Measurements from ENCODE around the gene CDH16. TPM values are rescaled to one million over a fixed set of nuclear protein-coding genes. Genes with fewer than 3 reads are reported as not detected.
A peak's percentile ranks its signal among the peaks of the same experiment; 100 is the strongest.

Gene CDH16
- total and polyA plus RNA-seq, 2 of the 13 experiments (the other 11 are each of a cell fraction or from before 2014, with no cell fraction given): 2.7 to 3.9 TPM

DNA sequence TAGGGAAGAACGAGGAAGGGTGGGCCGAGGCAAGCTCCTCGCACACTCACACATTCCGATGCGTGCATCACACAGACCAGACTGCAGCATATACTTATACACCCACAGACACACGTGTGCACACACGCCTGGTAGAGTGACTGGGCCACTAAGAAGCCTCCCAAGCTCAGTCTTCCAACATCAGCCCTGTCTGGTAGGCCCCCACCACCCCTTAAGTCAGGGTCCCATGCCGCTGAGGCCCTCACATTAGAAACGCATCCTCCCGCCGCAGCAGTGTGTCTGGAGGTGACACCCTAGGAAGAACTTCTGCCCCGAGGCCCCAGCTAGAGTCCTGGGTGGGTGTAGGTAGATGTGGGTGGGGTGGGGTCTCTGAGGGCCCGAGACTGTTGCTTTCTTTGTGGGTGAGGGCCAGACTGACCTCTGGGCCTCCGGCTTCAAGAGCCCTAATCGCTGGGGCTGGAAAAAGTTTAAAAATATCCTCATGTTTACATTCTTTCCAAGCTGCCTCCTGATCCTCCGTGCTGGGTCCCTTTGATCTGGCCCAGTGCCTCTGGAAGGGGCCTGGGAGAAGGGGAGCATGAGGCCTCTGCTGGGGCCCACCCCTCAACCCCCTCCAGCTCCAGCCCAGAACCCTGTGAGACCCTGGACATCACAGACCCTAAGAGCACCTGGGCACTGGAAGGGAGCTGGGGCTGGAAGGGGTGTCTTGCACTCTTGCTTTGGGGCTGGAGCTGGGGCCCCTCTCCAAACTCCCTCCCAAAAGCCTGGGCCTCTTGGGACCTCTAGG is 13.6 kb downstream of the CDH16 start (continued):
- TF ChIP-seq, protein P1, sequence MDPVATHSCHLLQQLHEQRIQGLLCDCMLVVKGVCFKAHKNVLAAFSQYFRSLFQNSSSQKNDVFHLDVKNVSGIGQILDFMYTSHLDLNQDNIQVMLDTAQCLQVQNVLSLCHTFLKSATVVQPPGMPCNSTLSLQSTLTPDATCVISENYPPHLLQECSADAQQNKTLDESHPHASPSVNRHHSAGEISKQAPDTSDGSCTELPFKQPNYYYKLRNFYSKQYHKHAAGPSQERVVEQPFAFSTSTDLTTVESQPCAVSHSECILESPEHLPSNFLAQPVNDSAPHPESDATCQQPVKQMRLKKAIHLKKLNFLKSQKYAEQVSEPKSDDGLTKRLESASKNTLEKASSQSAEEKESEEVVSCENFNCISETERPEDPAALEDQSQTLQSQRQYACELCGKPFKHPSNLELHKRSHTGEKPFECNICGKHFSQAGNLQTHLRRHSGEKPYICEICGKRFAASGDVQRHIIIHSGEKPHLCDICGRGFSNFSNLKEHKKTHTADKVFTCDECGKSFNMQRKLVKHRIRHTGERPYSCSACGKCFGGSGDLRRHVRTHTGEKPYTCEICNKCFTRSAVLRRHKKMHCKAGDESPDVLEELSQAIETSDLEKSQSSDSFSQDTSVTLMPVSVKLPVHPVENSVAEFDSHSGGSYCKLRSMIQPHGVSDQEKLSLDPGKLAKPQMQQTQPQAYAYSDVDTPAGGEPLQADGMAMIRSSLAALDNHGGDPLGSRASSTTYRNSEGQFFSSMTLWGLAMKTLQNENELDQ (CRISPR knock-in tag; IDR thresholded peaks at IDR 0.05; ENCODE audit: borderline replicate concordance): no peak
- TF ChIP-seq ZNF704 (CRISPR knock-in tag; IDR thresholded peaks at IDR 0.05; ENCODE audit: borderline replicate concordance) (no peak), GPN1 (CRISPR knock-in tag; IDR thresholded peaks at IDR 0.05; ENCODE audit: borderline replicate concordance) (no peak), AHDC1 (CRISPR knock-in tag; IDR thresholded peaks at IDR 0.05; ENCODE audit: borderline replicate concordance) (peak; percentile 42; the same call in 1 of the 2 replicates), HNRNPUL1 (IDR thresholded peaks at IDR 0.05; ENCODE audit: low read depth, low read length) (no peak), BRD4 (CRISPR knock-in tag; IDR thresholded peaks at IDR 0.05) (no peak), XRCC5 (optimal IDR thresholded peaks at IDR 0.05; ENCODE audit: low read length) (no peak), REXO4 (CRISPR knock-in tag; IDR thresholded peaks at IDR 0.05; ENCODE audit: borderline replicate concordance) (no peak), SMC3 (IDR thresholded peaks at IDR 0.05; ENCODE audit: low read length) (no peak), ZNF891 (CRISPR knock-in tag; IDR thresholded peaks at IDR 0.05) (peak; percentile 72; the same call in 1 of the 2 replicates), ZNF672 (CRISPR knock-in tag; IDR thresholded peaks at IDR 0.05) (no peak), CREB1 (IDR thresholded peaks at IDR 0.05) (no peak), CREB1 (CRISPR knock-in tag; IDR thresholded peaks at IDR 0.05) (no peak), ZNF556 (CRISPR knock-in tag; IDR thresholded peaks at IDR 0.05; ENCODE audit: borderline replicate concordance) (no peak), TMF1 (CRISPR knock-in tag; IDR thresholded peaks at IDR 0.05; ENCODE audit: low read depth) (no peak), RFX3 (CRISPR knock-in tag; IDR thresholded peaks at IDR 0.05) (no peak), SOX6 (IDR thresholded peaks at IDR 0.05) (no peak), SOX6 (CRISPR knock-in tag; IDR thresholded peaks at IDR 0.05) (peak; percentile 65)
- TF ChIP-seq, protein P2, sequence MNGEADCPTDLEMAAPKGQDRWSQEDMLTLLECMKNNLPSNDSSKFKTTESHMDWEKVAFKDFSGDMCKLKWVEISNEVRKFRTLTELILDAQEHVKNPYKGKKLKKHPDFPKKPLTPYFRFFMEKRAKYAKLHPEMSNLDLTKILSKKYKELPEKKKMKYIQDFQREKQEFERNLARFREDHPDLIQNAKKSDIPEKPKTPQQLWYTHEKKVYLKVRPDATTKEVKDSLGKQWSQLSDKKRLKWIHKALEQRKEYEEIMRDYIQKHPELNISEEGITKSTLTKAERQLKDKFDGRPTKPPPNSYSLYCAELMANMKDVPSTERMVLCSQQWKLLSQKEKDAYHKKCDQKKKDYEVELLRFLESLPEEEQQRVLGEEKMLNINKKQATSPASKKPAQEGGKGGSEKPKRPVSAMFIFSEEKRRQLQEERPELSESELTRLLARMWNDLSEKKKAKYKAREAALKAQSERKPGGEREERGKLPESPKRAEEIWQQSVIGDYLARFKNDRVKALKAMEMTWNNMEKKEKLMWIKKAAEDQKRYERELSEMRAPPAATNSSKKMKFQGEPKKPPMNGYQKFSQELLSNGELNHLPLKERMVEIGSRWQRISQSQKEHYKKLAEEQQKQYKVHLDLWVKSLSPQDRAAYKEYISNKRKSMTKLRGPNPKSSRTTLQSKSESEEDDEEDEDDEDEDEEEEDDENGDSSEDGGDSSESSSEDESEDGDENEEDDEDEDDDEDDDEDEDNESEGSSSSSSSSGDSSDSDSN (CRISPR knock-in tag; IDR thresholded peaks at IDR 0.05): peak; percentile 61; the same call in 1 of the 2 replicates

Data from HepG2 (cell line).